ENCODE results near the gene PIK3R5. TPM values are rescaled to one million over a fixed set of nuclear protein-coding genes. Genes with fewer than 3 reads are reported as not detected.

Gene PIK3R5
- total RNA-seq, 1 experiment from 2014 or later: not detected

DNA sequence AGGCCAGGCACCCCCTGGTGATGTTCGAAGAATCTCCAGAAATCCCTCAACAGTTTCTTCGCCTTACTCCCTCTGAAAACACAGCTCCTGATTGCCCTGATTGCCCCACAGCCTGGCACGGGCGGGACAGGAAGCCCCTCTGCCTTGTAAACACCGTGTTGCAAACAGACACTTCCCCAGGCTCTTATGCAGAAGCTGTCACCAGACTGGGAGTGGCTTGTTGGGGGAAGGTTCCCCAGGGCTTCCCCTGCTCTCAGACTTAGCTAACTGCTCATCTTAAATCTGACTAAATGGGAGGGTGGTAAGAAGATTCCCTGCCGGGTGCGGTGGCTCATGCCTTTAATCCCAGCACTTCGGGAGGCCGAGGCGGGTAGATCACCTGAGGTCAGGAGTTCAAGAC is 11.2 kb downstream of the PIK3R5 start:
- intact Hi-C loops (cut with micrococcal nuclease; ENCODE audit: unreplicated experiment): no loop called here
- Histone ChIP-seq H3K27me3 (replicated peaks; ENCODE audit: control insufficient read depth, insufficient read depth, low read length) (no peaks in the 10 kb centered on the region), H3K36me3 (ENCODE audit: control insufficient read depth, insufficient read depth, low read length) (no peaks in the 10 kb centered on the region), H3K4me3 (ENCODE audit: low read depth, low read length) (no peak overlapping the region), H3K9me3 (no peaks in the 10 kb centered on the region), H3K4me1 (no peaks in the 10 kb centered on the region)
- Mint-ChIP-seq H3K9me3 (ENCODE audit: unreplicated experiment) (no peaks in the 10 kb centered on the region), H3K27ac (ENCODE audit: unreplicated experiment) (no peak overlapping the region), H3K4me1 (ENCODE audit: low read depth, unreplicated experiment) (no peaks in the 10 kb centered on the region), H3K27me3 (ENCODE audit: insufficient read depth, unreplicated experiment) (peaks cover 14% of the 10 kb centered on the region), H3K4me3 (ENCODE audit: unreplicated experiment) (no peak overlapping the region), H3K36me3 (ENCODE audit: insufficient read depth, unreplicated experiment) (no peaks in the 10 kb centered on the region)
- DNase-seq: no peak
- POLR2A ChIA-PET: no interaction called here
- no TSS peak for BruUV-seq (replicated peaks)
- CTCF ChIA-PET: no interaction called here
- TF ChIP-seq, protein P1, sequence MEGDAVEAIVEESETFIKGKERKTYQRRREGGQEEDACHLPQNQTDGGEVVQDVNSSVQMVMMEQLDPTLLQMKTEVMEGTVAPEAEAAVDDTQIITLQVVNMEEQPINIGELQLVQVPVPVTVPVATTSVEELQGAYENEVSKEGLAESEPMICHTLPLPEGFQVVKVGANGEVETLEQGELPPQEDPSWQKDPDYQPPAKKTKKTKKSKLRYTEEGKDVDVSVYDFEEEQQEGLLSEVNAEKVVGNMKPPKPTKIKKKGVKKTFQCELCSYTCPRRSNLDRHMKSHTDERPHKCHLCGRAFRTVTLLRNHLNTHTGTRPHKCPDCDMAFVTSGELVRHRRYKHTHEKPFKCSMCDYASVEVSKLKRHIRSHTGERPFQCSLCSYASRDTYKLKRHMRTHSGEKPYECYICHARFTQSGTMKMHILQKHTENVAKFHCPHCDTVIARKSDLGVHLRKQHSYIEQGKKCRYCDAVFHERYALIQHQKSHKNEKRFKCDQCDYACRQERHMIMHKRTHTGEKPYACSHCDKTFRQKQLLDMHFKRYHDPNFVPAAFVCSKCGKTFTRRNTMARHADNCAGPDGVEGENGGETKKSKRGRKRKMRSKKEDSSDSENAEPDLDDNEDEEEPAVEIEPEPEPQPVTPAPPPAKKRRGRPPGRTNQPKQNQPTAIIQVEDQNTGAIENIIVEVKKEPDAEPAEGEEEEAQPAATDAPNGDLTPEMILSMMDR (IDR thresholded peaks at IDR 0.05; ENCODE audit: insufficient read depth in 1 of 2, low read depth in 1 of 2, low read length in 1 of 2, severe bottlenecking in 1 of 2, unreplicated experiment in 1 of 2): no peak

DNA sequence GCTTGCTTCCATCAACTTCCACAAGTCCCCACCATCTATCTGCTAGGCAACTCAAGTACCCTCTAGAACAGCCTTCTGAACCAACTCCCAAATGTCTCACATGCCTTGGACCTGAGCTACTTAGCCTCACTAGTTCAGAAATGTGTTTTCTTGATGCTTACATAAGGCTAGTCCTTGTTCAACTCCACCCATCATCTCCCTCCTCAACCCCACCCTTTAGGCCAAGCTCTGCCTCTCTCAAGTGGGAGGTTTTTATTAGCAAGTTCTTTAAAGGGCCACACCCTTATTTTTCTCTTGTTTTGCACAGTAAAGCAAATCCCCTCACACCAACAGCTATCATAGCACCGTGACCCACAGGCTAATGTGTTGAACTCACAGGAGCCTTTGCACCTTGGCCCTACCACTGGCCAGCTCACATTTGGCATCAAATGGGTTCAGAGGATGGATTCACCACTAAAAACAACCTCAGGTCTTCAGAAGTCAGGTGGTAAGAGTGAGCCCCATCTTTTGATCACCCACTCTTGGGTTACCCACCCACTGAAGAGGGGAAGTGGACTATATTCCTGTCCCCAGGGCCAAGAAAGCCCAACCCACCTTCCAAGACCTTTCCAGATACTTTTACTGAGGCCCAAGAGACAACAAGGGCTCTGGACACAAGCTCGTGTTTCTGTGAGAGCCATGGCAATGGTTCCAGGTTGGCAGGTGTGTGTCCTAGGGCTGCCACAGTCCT is 12.2 kb downstream of the PIK3R5 start:
- no TSS peak for BruUV-seq (replicated peaks)
- no peaks in the 10 kb centered on the region for H3K4me1 Mint-ChIP-seq (ENCODE audit: low read depth, unreplicated experiment)
- Histone ChIP-seq H3K4me3 (ENCODE audit: low read depth, low read length) (no peak overlapping the region), H3K36me3 (ENCODE audit: control insufficient read depth, insufficient read depth, low read length) (no peaks in the 10 kb centered on the region), H3K4me1 (no peaks in the 10 kb centered on the region), H3K9me3 (no peaks in the 10 kb centered on the region), H3K27me3 (replicated peaks; ENCODE audit: control insufficient read depth, insufficient read depth, low read length) (no peaks in the 10 kb centered on the region)
- no peak for DNase-seq
- POLR2A ChIA-PET: no interaction called here
- TF ChIP-seq, protein P1 (IDR thresholded peaks at IDR 0.05; ENCODE audit: insufficient read depth in 1 of 2, low read depth in 1 of 2, low read length in 1 of 2, severe bottlenecking in 1 of 2, unreplicated experiment in 1 of 2): no peak
- no peak overlapping the region for H3K4me3 Mint-ChIP-seq (ENCODE audit: unreplicated experiment)
- H3K27ac Mint-ChIP-seq (ENCODE audit: unreplicated experiment): no peak overlapping the region
- peaks cover 14% of the 10 kb centered on the region for H3K27me3 Mint-ChIP-seq (ENCODE audit: insufficient read depth, unreplicated experiment)
- H3K9me3 Mint-ChIP-seq (ENCODE audit: unreplicated experiment): no peaks in the 10 kb centered on the region
- CTCF ChIA-PET: no interaction called here
- no peaks in the 10 kb centered on the region for H3K36me3 Mint-ChIP-seq (ENCODE audit: insufficient read depth, unreplicated experiment)
- intact Hi-C loops (cut with micrococcal nuclease; ENCODE audit: unreplicated experiment): no loop called here

DNA sequence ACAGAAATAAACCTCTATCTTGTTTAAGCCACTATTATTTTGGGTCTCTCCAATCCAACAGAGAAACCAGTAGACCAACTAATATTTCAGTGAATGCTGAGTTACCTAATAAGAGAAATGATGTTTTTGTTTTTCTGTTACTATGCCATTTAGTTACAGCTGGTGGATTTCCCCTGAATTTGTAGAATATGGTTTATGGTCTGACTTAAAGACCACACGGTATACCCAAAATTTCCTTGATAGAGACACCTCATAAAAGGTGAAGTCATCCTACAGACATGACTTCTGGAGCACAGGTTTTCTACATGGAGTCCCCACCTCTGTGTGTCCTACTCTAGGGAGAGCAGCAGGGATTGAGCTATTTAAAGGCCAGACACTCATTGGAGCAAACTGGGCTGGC is 13.3 kb downstream of the PIK3R5 start:
- H3K9me3 Mint-ChIP-seq (ENCODE audit: unreplicated experiment): peaks cover 2% of the 10 kb centered on the region
- no TSS peak for BruUV-seq (replicated peaks)
- no peak for DNase-seq
- H3K27ac Mint-ChIP-seq (ENCODE audit: unreplicated experiment): no peak overlapping the region
- H3K27me3 Mint-ChIP-seq (ENCODE audit: insufficient read depth, unreplicated experiment): peaks cover 10% of the 10 kb centered on the region
- H3K4me1 ChIP-seq: no peaks in the 10 kb centered on the region
- H3K4me1 Mint-ChIP-seq (ENCODE audit: low read depth, unreplicated experiment): no peaks in the 10 kb centered on the region
- H3K36me3 Mint-ChIP-seq (ENCODE audit: insufficient read depth, unreplicated experiment): no peaks in the 10 kb centered on the region
- intact Hi-C loops (cut with micrococcal nuclease; ENCODE audit: unreplicated experiment): no loop called here
- TF ChIP-seq, protein P1 (IDR thresholded peaks at IDR 0.05; ENCODE audit: insufficient read depth in 1 of 2, low read depth in 1 of 2, low read length in 1 of 2, severe bottlenecking in 1 of 2, unreplicated experiment in 1 of 2): no peak
- no peak overlapping the region for H3K4me3 ChIP-seq (ENCODE audit: low read depth, low read length)
- ChIA-PET CTCF (no interaction called here), POLR2A (no interaction called here)
- H3K36me3 ChIP-seq (ENCODE audit: control insufficient read depth, insufficient read depth, low read length): no peaks in the 10 kb centered on the region
- no peaks in the 10 kb centered on the region for H3K9me3 ChIP-seq
- no peaks in the 10 kb centered on the region for H3K27me3 ChIP-seq (replicated peaks; ENCODE audit: control insufficient read depth, insufficient read depth, low read length)
- H3K4me3 Mint-ChIP-seq (ENCODE audit: unreplicated experiment): no peak overlapping the region
